NCI-H460 (cell line): ENCODE measurements around the gene RIOK2. TPM values are rescaled to one million over a fixed set of nuclear protein-coding genes. Genes with fewer than 3 reads are reported as not detected.
A peak's percentile ranks its signal among the peaks of the same experiment; 100 is the strongest.
"Not testable (repeated sequence)": the region's sequence is repeated elsewhere in the genome, so short reads cannot be mapped to it uniquely, and the experiment has no call there.

ENCODE experiments used
- DNase-seq: peaks from one replicate; pipeline ENCODE4 v3.0.0-alpha.2; 2016; ENCODE audit warnings: low read depth; ENCODE audit errors: extremely low read depth
- total RNA-seq: library from RNA; depleted of rRNA; stranded (reverse); fragments of >200 nt; shearing (Covaris generic); gene quantifications from 2 replicates; pipeline ENCODE4 v1.2.3, GENCODE V29; 2014

The RIOK2 gene
- total RNA-seq, 1 experiment from 2014 or later = 35.9 TPM

GRCh38 chr5:97171703-97172102 is 11.3 kb downstream of the RIOK2 start:
- no peak for DNase-seq

GRCh38 chr5:97167435-97167834 is 15.6 kb downstream of the RIOK2 start:
- DNase-seq = no peak

DNA sequence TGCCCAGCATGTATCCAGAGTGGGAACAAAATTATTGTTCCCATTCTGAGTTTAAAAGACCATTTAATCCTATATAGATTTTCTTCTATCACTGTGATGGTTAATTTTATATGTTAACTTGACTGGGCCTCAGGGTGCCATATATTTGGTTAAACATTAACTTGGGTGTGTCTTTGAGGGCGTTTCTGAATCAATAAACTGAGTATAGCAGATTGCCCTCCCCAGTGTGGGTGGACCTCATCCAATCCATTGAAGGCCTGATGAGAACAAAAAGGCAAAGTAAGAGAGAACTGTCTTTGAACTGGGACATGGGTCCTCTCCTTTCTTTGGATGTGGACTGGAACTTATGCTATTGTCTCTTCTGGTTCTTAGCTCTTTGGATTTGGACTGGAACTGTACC is 17.3 kb downstream of the RIOK2 start:
- no peak for DNase-seq

DNA sequence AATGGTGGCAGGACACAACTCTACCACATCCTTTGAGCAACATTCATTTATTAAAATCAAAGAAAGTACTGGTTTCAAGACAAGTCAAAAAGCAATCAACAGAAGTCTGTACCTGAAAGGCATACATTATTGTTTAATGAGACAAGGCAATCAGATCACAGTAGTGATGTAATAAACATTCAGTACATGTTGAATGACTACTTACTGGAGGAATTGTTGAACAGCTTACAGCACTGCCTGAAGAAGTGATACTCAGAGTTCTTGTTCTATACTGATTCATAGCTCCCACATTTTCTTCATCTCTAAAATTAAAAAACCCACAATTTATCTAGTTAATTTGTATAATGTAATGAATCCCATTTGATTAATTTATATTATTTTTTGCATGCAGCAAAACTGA is 18.2 kb downstream of the RIOK2 start:
- DNase-seq = no peak

DNA sequence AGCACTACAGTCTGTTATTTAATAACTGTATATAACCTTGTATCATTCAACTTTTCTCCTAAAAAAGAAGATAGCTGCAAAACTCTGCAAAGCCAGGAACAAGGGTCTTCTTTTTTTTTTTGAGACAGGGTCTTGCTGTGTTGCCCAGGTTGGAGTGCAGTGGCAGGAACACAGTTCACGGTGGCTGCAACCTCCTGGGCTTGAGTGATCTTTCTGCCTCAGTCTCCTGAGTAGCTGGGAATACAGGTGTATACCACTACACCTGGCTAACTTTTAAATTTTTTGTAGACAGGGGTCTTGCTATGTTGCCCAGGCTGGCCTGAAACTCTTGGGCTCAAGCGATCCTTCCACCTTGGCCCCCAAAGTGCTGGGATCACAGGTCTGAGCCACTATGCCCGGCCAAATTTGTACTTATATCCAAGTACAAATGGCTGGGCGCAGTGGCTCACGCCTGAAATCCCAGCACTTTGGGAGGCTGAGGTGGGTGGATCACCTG is 19.2 kb downstream of the RIOK2 start:
- DNase-seq = no peak

GRCh38 chr5:97163360-97163764 is 19.7 kb downstream of the RIOK2 start:
- no peak for DNase-seq

DNA sequence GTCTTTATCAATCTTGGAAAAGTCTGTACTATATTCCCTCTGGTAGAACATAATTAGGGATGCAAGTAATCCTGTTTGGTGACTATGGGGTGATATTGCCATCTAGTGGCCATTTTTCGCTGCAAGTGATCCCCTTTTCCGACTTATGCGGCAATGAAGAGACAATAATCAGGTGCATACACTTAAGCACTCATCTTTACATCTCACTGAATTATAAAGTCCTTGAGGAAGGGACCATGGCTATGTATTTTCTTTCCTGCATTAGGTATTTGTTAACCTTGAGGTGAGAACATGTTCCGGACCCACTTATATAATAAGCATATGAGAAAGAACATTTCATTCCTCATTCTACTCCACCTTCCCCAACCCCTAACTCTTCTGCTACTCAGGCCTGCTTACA is 21.0 kb downstream of the RIOK2 start:
- peak; percentile 77 for DNase-seq

- DNase-seq = no peak
These were observed 25.4 kb downstream of the RIOK2 start for GRCh38 chr5:97157689-97158088.

DNA sequence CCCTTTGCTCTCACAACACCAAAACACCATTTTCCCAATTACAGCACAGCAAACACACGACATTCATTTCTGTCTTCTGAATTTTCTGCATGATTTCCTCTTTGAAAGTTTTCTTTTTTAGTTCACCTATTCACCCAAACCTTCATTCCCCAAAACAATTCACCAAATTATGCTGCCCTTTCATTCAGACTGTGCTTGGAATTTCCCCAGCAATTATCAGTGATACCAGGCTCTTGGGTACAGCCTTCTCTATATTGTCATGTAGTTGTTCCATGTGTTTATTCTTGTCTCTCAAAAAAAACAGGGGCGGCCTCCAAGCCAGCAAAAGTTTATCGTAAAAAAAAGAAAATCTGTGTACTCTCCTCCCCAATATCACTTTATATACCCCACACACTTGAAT is 31.7 kb downstream of the RIOK2 start:
- DNase-seq = no peak

GRCh38 chr5:97150401-97150800 is 32.6 kb downstream of the RIOK2 start:
- no peak for DNase-seq

- DNase-seq = no peak
These were observed 33.3 kb downstream of the RIOK2 start for GRCh38 chr5:97149709-97150108.

DNA sequence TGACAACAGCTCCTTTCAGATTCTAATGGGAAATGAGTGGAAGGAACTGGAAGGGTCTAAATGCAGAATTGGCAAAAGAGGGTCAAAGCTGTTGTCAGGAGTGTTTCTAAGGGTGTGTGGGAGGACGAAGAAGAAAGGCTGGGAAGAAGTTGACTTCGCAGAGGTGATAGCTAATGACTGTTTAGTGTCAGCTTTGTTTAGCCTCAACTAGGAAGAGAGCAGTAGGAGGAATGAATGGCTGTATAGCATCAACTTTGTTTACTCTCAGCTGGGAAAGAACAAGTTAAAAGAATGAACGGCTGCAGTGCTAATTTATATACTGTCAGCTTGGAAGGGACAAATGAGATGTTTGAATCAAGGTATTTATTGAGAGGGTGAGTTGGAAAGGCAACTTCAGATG is 34.8 kb downstream of the RIOK2 start:
- DNase-seq = no peak

DNA sequence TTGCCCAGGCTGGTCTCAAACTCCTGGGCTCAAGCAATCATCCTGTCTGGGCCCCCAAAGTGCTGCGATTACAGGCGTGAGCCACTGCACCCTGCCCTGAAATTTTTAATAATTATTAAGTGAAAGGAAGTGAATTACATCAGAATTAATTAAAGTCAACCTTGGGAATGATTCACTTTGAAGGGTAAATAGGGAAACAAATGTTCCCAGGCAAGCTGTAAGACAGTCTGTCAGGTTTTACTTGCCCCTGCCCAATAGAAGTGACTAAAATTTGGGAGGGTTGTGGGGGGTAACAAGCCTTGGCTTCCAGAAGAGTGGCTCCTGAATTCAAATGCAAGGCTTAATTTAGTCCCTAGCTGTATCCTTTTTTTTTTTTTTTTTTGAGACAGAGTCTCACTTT is 39.3 kb downstream of the RIOK2 start:
- DNase-seq = no peak

- peak; percentile 33 for DNase-seq
These were observed 40.4 kb downstream of the RIOK2 start, which contains the start of gene LIX1 for GRCh38 chr5:97142521-97143254. Gene LIX1, minus strand, starts transcription at chr5:97142611. Its CDS starts 35 bp downstream, at chr5:97142576.

DNA sequence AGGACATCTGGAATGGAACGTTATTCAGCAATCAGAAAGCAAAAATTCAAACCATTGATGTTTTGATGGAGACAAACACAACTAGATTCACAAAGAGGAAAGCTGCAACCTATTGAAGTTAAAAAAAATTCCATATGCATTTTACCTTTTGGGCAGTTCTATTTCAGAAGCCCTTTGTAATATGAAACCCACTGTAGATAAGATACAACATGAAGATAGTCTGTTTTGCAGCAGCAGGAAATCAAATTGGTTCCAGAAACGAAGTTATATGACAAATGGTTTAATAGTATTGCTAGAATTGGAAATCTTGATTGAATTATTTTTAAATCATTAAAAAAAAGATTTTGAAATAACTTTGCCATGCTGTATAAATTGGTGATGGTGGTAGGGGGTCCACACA is 41.5 kb downstream of the RIOK2 start:
- DNase-seq = no peak

DNA sequence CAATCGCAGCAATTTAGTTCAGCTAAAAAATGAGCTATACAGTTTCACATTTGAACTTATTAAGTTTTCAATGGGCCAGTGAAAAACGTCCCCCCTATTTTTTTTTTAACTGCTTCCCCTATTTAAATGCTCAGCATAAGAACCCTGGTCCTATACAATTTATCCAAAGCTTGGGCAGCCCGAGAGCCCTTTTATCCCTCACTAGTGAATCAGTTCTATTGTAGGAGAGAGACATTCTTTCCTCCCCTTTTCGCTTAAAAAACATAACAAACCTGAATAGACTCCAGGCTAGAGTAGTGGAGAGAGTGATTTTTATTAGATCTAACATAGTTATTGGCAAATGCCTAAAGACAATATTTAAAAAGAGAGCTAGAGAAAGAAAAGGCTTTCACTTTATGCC is 42.0 kb downstream of the RIOK2 start:
- DNase-seq = no peak

DNA sequence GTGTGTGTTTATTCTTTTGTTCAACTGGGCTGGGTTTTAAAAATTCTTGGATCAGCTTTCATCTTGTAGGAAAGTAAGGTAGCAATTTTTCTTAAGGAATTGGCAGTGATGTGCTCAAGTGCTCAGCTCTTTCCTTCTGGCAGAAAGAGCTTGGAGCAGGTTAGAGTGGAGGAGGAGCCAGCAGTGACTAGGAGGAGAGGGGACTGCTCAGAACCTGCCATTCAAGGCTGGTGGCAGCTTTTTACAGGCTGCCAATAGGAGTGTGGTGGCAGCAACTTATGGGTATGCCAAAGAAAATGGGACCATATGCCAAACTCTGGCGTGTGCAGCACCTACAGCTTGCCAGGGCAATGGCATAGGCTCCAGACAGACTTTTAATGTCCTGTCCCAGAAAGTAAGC is 42.8 kb downstream of the RIOK2 start:
- not testable (repeated sequence) for DNase-seq

- no peak for DNase-seq
These were observed 46.6 kb downstream of the RIOK2 start for GRCh38 chr5:97136475-97136874.

GRCh38 chr5:97135868-97136267 is 47.2 kb downstream of the RIOK2 start:
- no peak for DNase-seq

- DNase-seq = no peak
These were observed 48.4 kb downstream of the RIOK2 start for GRCh38 chr5:97134634-97135033.

GRCh38 chr5:97133101-97133500 is 49.9 kb downstream of the RIOK2 start:
- no peak for DNase-seq

DNA sequence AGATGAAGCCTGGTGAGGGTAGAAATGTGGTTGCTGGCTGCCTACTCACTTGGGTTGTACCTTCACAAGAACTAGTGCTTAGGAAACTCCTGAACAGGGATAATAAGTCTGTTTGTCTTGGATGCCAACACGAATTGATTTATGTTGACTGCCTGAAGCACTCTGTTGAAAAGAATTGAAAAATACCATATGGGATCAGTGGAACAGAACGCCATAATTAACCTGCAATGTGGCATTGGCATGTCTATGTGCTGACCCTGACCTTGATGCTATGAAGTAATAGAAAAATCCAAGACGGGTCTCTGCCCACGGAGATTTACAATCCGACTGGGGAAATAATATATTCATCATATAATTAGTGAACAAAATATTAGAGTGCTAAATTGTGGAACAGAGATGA is 51.1 kb downstream of the RIOK2 start:
- no peak for DNase-seq
